Muscle layer of duodenum (tissue), 2 donors: ENCODE results near the gene STX5.
"Not testable (repeated sequence)": the region's sequence is repeated elsewhere in the genome, so short reads cannot be mapped to it uniquely, and the experiment has no call there.

Source experiments
- H3K27ac ChIP-seq: one replicate; pipeline ENCODE4 v1.7.0; 2013; ENCODE audit warnings: mild to moderate bottlenecking, low read length
- H3K27me3 ChIP-seq: one replicate; pipeline ENCODE4 v1.7.0; 2013; ENCODE audit warnings: low read depth, mild to moderate bottlenecking, control low read depth, low read length
- H3K36me3 ChIP-seq, 2 donors: one replicate each; pipeline ENCODE4 v1.7.0; 2013; ENCODE audit warnings: low read length in 2 of 2, control low read depth in 1 of 2, mild to moderate bottlenecking in 1 of 2; ENCODE audit not compliant: insufficient read depth in 2 of 2, control insufficient read depth in 1 of 2
- H3K4me1 ChIP-seq, 2 donors: one replicate each; pipeline ENCODE4 v1.7.0; 2013; ENCODE audit warnings: low read length in 2 of 2, mild to moderate bottlenecking in 2 of 2, control low read depth in 1 of 2, moderate library complexity in 1 of 2; ENCODE audit not compliant: insufficient read depth in 2 of 2, control insufficient read depth in 1 of 2
- H3K4me3 ChIP-seq, 2 donors: one replicate each; pipeline ENCODE4 v1.7.0; 2013; ENCODE audit warnings: low read length in 2 of 2, low read depth in 1 of 2, mild to moderate bottlenecking in 1 of 2
- H3K9me3 ChIP-seq, 2 donors: one replicate each; pipeline ENCODE4 v1.7.0; 2013; ENCODE audit warnings: low read length in 2 of 2, control low read depth in 1 of 2, mild to moderate bottlenecking in 1 of 2; ENCODE audit not compliant: control insufficient read depth in 1 of 2
- donor health status: healthy.

Gene STX5

GRCh38 chr11:62852523-62853188, 20.8 kb upstream of the STX5 start:
- H3K36me3 ChIP-seq, result peaks cover 23 to 30% of the 10 kb centered on the region in 2 donors
- H3K4me3 ChIP-seq, result no peak overlapping the region
- H3K4me1 ChIP-seq, result peaks cover 16 to 22% of the 10 kb centered on the region in 2 donors
- no peaks in the 10 kb centered on the region for H3K9me3 ChIP-seq
- peak overlapping the region; percentile 90 for H3K27ac ChIP-seq
- no peaks in the 10 kb centered on the region for H3K27me3 ChIP-seq

DNA sequence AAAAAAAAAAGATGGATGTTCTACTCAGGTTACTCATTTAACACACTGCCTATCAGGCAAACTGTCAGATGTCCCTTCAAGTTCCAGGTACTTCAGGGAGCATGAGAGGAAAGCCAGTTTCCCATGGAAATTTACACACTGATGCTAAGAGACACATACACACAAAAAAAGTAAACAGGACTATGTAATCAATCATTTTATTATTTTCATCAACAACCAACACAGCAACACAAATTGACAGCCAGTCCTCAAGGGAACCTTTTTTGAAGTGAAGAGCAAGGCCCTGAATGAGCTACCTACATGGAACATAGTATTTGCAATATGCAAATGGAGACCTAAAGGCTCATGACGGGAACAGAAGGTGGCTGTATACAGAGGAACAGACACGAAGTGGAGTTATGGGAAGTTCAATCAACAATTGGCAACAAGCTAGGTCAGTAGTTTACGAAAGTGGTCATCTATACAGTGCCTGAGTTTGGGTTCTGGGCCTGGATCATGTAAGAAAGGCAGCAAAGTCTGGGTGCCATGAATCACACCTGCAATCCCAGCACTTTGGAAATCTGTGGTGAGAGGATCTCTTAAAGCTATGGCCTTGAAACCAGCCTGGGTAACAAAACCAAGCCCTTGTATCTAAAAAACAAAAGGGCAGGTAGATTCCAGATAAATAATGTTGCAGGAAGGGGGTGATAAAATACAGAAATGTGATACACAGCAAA, 20.1 kb upstream of the STX5 start:
- no peak overlapping the region for H3K4me3 ChIP-seq
- H3K36me3 ChIP-seq, result peaks cover 23 to 30% of the 10 kb centered on the region in 2 donors
- H3K27me3 ChIP-seq, result no peaks in the 10 kb centered on the region
- no peaks in the 10 kb centered on the region for H3K9me3 ChIP-seq
- H3K4me1 ChIP-seq, result peaks cover 16 to 22% of the 10 kb centered on the region in 2 donors
- peak overlapping the region; percentile 4 for H3K27ac ChIP-seq

- Histone ChIP-seq H3K9me3 (no peaks in the 10 kb centered on the region), H3K27ac (no peak overlapping the region), H3K36me3 (peaks cover 23 to 30% of the 10 kb centered on the region in 2 donors), H3K4me1 (peaks cover 16 to 22% of the 10 kb centered on the region in 2 donors), H3K4me3 (no peak overlapping the region), H3K27me3 (no peaks in the 10 kb centered on the region)
Observed at GRCh38 chr11:62850911-62851806, 19.3 kb upstream of the STX5 start.

DNA sequence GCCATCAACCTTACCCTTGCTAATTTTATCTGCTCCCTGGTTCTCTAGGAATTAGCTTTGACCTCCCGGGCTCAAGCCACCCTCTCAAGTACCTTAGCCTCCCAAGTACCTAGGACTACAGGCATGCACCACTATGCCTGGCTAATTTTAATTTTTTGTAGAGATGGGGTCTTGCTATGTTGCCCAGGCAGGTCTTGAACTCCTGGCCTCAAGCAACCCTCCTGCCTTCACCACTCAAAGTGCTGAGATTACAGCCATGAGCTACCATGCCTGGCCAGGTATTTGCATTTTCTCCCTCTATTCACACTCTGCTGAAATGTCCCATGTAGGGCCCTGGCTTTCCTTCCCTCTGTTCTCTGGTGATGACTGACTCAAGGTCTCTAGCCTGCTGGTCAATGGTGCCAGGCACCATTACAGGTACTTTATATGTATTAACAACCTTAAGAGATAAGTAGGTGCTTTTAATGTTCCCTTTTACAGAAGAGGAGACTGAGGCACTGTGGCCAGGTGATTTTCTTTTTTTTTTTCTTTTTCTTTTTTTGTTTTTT, 16.0 kb upstream of the STX5 start:
- Histone ChIP-seq H3K4me3 (no peak overlapping the region), H3K36me3 (peaks cover 12 to 13% of the 10 kb centered on the region in 2 donors)

DNA sequence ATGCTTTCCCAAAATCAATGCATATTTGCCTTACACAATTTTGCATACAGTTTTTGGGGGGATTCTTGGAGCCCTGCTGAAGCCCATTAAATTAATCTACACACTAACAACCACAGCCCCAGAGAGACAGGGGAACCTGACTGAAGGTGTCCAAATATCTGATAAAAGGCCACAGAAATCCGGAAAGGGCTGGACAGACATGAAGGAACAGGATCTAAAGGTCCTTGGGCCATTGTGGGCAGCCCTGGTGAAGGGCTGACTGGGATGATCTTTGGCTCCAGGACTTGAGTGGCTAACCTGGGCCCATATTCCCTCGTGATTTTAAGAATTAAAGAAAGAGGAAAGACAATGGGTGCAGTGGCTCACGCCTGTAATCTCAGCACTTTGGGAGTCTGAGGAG, 14.3 kb upstream of the STX5 start:
- no peak overlapping the region for H3K4me3 ChIP-seq
- H3K4me1 ChIP-seq, result no peaks in the 10 kb centered on the region

More for the DNA sequence above, 16.0 kb upstream of the STX5 start:
- no peaks in the 10 kb centered on the region for H3K4me1 ChIP-seq
- H3K27ac ChIP-seq, result no peak overlapping the region
- H3K27me3 ChIP-seq, result no peaks in the 10 kb centered on the region
- no peaks in the 10 kb centered on the region for H3K9me3 ChIP-seq

DNA sequence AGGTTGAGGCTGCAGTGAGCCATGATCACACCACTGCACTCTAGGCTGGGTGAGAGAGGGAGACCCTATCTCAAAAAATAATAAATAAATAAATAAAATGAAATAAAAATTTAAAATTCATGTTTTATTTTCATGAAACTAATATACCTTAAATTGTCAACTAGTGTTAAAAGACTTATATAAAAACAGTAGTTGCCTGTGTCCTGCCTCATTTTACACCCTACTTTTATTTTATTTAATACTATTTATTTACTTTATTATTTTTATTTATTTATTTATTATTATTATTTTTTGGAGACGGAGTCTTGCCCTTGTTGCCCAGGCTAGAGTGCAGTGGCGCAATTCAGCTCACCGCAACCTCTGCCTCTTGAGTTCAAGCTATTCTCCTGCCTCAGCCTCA, 12.3 kb upstream of the STX5 start:
- Histone ChIP-seq H3K4me3 (no peak overlapping the region), H3K27me3 (no peaks in the 10 kb centered on the region), H3K4me1 (no peaks in the 10 kb centered on the region), H3K9me3 (no peaks in the 10 kb centered on the region), H3K27ac (no peak overlapping the region), H3K36me3 (peaks cover 0 to 5% of the 10 kb centered on the region in 2 donors)

More for the DNA sequence above, 14.3 kb upstream of the STX5 start:
- H3K9me3 ChIP-seq, result no peaks in the 10 kb centered on the region
- no peaks in the 10 kb centered on the region for H3K36me3 ChIP-seq
- H3K27ac ChIP-seq, result no peak overlapping the region
- no peaks in the 10 kb centered on the region for H3K27me3 ChIP-seq

DNA sequence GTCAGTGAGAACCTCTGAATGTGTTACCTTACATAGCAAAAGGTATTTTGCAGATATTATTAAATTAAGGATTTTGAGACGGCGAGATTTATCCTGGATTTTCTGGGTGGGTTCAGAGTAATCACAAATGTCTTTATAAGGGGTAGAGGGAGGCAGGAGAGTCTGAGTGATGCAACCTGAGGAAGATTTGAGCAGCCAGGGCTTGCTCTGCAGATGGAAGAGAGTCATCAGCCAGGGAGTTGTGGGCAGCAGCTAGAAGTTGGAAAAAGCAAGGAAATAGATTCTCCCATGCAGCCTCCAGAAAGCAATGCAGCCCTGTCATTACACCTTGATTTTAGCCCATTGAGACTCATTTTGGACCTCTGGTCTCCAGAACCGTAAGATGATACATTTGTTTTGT, 11.6 kb upstream of the STX5 start:
- Histone ChIP-seq H3K27ac (no peak overlapping the region), H3K36me3 (peaks cover 0 to 5% of the 10 kb centered on the region in 2 donors), H3K4me3 (no peak overlapping the region), H3K9me3 (no peaks in the 10 kb centered on the region), H3K4me1 (peaks cover 3 to 6% of the 10 kb centered on the region in 2 donors), H3K27me3 (no peaks in the 10 kb centered on the region)

DNA sequence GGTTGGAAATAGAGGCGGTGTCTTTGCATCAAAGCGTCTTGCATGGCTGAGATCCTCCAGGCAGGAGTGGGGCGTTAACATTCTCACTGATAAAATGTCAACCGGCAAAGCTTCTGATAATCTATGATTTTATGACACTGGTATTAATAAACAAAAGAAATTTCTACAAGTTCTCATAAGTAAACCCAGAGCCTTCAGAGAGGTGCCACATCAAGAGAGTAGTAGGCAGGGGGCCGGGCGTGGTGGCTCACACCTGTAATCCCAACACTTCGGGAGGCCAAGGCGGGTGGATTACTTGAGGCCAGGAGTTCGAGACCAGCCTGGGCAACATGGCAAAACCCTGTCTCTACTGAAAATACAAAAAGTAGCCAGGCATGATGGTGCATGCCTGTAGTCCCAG, 11.0 kb upstream of the STX5 start:
- not testable (repeated sequence) for H3K36me3 ChIP-seq, H3K27me3 ChIP-seq, H3K9me3 ChIP-seq, H3K4me1 ChIP-seq
- peak overlapping the region; percentile 97 for H3K27ac ChIP-seq
- H3K4me3 ChIP-seq, result peak overlapping the region in 1 of 2 donors; percentile 61

GRCh38 chr11:62842171-62842741, 10.4 kb upstream of the STX5 start:
- Histone ChIP-seq H3K36me3 (peaks cover 0 to 5% of the 10 kb centered on the region in 2 donors), H3K9me3 (no peaks in the 10 kb centered on the region), H3K27ac (peak overlapping the region; percentile 97), H3K4me3 (peak overlapping the region; percentile 61 to 99), H3K27me3 (no peaks in the 10 kb centered on the region), H3K4me1 (peaks cover 3 to 9% of the 10 kb centered on the region in 2 donors)

GRCh38 chr11:62841361-62842170, 9.7 kb upstream of the STX5 start:
- H3K4me1 ChIP-seq, result peaks cover 3 to 9% of the 10 kb centered on the region in 2 donors
- H3K27ac ChIP-seq, result peak overlapping the region; percentile 97
- no peaks in the 10 kb centered on the region for H3K27me3 ChIP-seq
- H3K9me3 ChIP-seq, result no peaks in the 10 kb centered on the region
- peaks cover 0 to 5% of the 10 kb centered on the region in 2 donors for H3K36me3 ChIP-seq
- H3K4me3 ChIP-seq, result peak overlapping the region; percentile 61 to 99
